GM18526 (cell line): ENCODE measurements around the gene PSMD9.

Experiments
- POLR2A ChIP-seq: IDR thresholded peaks from 3 replicates; pipeline ENCODE4 v1.6.1; 2011; ENCODE audit not compliant: insufficient read length; ENCODE audit errors: extremely low read depth

Gene PSMD9

DNA sequence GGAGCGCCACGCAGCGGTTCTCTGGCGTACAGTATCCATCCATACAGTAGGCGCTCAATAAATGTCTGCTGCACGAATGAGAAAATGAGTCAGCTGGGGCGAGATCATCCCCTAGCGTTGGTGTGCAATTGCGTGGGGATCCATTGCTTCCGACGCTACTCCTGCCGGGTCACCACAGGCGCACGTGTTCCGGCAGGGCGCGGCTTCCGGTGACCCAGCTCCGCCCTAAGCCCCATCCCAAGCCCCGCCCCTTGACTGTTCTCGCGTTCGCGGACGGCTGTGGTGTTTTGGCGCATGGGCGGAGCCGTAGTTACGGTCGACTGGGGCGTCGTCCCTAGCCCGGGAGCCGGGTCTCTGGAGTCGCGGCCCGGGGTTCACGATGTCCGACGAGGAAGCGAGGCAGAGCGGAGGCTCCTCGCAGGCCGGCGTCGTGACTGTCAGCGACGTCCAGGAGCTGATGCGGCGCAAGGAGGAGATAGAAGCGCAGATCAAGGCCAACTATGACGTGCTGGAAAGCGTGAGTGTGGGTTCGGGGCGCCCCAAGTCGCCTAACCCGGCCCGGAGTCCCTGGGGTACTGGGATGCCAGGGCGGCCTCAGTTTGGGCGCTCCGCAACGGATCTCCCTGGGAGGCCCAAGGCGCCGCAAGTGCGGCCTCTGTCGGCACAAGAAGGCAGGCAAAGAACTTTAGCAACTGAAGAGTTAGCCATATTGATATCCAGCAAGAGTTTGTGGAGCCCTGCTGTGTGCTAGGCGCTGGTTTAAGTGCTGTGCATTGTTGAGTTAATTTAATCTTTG, at the start of gene PSMD9:
Gene PSMD9 (plus strand): TSS at position 313 of the 796 bp plus-strand sequence. CDS start 67 bp downstream, at position 380.
- peak; percentile 88 for TF ChIP-seq POLR2A

DNA sequence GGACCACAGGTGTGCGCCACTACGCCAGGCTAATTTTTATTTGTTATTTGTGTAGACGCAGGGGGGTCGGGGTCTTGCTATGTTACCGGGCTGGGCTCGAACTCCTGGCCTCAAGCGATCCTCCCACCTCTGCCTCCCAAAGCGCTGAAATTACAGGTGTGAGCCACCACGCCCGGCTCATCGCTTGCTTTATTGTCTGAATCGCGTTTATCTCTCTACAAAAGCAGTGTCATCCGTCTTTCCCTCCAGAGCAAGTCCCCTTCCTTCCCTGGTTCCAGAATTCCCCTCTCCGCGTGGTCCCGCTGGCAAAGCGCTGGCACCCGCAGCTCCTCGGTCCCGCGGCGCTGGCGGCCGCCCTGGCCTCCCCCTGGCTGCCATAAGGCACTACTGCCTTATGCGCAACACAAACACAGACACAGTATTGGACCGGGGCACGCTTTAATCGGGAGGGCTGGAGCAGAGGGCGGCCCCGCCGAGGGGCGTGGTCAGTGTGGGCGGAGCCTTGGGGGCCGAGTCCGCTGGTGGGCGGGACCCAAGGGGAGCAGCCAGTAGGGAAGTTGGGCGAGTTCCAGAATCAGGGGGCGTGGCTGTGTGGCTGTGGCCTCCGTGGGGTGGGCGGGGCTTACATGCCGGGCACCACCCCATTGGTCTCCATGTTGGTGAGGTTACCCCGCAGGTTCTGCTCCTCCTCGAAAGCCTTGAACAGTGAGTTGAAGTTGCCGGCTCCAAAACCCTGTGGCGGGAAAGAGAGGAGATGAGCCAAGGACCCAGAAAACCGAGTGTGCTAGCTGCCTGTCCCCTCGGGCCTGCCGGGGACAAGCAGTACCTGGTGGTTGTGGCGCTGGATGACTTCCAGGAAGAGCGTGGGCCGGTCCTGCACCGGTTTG, 49.2 kb upstream of the PSMD9 start:
- peak; percentile 54 for TF ChIP-seq POLR2A

GRCh38 chr12:121839993-121840761, 48.4 kb upstream of the PSMD9 start:
- TF ChIP-seq POLR2A, result no peak

GRCh38 chr12:121843236-121843982, 45.2 kb upstream of the PSMD9 start:
- no peak for TF ChIP-seq POLR2A

GRCh38 chr12:121845701-121846100, 42.9 kb upstream of the PSMD9 start:
- no peak for TF ChIP-seq POLR2A

GRCh38 chr12:121849211-121849610, 39.4 kb upstream of the PSMD9 start:
- no peak for TF ChIP-seq POLR2A

DNA sequence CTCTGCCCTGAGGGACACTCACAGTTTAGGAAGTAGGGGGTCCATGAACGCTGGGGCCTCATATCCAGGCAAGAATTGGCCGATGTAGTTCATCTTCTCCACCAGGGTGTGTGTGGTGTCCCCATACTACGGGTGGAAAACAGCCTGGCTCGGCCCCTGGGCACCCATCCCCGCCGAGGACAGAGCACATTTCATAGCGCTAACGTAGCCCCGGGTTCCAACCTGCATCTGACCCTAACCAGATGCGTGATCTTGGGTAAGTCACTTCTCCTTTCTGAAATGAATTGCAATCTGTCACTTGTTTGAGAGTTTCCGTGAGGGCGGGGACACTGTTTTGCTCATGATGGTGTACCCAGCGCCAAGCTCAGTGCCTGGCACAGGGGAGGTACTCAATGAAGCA, 38.9 kb upstream of the PSMD9 start:
- TF ChIP-seq POLR2A, result no peak

DNA sequence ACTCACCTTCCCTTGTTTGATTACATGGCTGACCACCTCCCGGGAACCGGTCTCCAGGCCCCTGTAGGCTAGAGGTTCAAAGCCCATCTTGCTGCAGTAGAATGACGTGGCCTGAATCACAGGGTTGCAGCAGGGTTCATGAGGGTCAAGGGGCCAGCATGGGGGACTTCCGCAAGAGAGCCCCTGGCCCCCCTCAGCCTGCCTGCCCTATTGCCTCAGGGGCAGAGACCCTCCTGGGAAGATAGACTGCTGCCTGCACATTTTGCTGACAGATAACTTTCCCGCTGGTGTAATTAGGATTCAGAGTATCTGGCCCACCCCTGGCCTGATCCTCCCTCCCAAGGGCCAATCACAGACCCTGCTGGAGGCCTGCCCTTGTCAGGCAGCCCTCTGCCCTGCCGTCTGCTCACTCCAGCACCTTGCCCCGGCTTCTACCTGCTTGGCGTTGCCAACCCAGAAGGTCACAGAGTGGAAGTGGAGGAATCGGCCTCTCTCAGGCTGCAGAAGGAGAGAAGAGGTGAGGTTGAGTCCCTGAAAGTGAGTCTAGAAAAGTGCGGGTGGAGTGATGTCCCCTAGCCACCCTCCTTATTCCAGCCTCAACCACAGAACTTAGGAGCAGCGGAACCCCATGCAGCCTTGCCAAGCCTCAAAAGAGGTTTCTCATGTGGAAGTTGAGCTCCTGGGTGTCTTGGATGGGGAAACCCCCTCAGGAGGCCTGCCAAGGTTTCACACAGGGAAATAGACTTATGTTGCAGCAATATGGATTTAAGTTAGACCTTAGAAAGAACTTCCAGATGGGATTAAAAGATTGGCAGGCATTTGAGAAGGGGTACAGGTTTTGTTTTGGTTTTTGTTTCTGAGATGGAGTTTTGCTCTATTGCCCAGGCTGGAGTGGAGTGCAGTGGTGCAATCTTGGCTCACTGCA, 31.0 kb upstream of the PSMD9 start:
- TF ChIP-seq POLR2A, result no peak

- no peak for TF ChIP-seq POLR2A
Measured at GRCh38 chr12:121858318-121858661, 30.3 kb upstream of the PSMD9 start.

- TF ChIP-seq POLR2A, result no peak
Measured at GRCh38 chr12:121858662-121859572, 29.7 kb upstream of the PSMD9 start, which contains the start of gene HPD. Gene HPD, minus strand, starts transcription at chr12:121858859. Its CDS starts 36 bp downstream, at chr12:121858823.

DNA sequence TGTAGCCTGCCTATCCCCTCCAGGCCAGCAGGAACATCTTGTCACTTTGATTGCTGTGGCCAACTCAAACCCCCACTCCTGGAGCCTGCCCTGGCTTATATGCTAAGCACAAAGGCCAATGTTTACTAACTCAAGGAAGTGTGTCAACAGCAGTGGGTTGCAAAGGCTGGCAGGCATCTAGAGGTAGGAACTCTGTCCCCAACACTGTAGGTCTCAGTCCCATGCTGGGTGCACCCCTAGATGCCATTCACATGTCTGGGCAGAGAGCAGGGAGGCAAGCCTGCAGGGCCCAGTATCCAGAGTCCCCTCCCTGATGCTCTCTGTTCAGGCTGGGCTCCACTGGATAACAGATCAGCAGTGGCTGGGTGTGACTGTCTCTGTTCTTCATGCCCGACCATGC, 28.3 kb upstream of the PSMD9 start:
- TF ChIP-seq POLR2A, result no peak

DNA sequence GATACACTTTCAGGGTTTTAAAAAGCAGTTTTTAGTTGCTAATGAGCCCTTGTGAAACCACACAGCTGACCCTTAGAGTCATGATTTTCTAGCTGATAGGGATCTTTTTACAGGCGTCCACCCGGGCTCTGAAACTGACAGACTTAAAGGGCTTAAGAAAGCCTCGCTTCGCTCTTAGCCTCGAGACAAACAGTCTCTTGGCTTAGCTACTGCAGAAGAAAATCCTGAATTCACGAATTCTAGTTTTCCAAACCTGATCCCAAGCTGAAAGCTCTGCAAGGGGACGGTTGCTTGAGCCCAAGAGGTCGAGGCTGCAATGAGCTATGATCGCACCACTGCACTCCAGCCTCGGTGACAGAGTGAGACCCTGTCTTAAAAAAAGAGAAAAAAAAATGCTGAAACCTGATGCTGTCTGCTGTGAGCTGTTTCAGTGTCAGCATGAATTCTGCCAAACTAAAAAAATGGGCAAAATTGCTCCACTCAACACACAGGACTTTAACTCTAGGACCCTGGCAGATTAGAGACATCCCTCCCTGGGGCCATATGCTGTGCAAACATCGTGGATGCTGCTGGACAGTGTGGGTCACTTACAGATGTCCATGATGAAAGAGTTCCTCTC, 26.8 kb upstream of the PSMD9 start:
- no peak for TF ChIP-seq POLR2A

DNA sequence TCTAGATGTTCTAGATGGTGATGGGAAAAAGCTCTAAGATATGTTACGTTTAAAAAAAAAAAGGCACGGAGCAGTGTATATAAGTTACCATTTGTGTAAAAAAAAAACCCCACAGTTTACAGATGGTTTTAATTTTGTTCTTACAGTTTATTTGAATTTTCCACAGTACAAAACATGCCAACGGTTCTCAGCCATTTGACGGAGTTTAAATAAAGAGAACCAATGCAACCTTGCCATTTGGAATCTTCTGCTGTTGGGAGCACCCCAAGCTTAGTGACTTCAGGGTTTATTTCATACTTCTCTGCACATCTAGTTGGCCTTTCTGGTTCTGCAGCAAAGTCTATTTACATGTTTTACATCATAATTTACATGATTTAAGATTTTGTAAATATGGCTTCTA, 22.3 kb upstream of the PSMD9 start:
- no peak for TF ChIP-seq POLR2A

GRCh38 chr12:121871467-121871866, 17.1 kb upstream of the PSMD9 start:
- TF ChIP-seq POLR2A, result no peak
